ENCODE data around the gene EXOC3L2.

EXOC3L2 gene

GRCh38 chr19:45223879-45224278 is 21.3 kb downstream of the EXOC3L2 start:
- DNase-seq (ENCODE audit: low spot score): no peak
- Histone ChIP-seq H2AFZ (ENCODE audit: low read length) (no peak overlapping the region), H3K36me3 (replicated peaks in 1 of 2; ENCODE audit: control insufficient read depth in 2 of 2, insufficient read depth in 2 of 2, low read length in 2 of 2) (no peaks in the 10 kb centered on the region), H3K18ac (ENCODE audit: low read length) (no peak overlapping the region), H3K23ac (ENCODE audit: low read depth, low read length, poor library complexity) (no peak overlapping the region), H3K27me3 (ENCODE audit: control insufficient read depth in 3 of 3, insufficient read depth in 3 of 3, low read depth in 1 of 3, low read length in 3 of 3) (peaks cover 0 to 9% (median 0%) of the 10 kb centered on the region in 3 experiments), H3K14ac (ENCODE audit: low read length) (no peak overlapping the region), H4K8ac (ENCODE audit: low read depth, low read length) (no peak overlapping the region), H3K9ac (ENCODE audit: low read depth, low read length, poor library complexity) (no peak overlapping the region), H3K79me1 (ENCODE audit: low read depth, low read length) (no peaks in the 10 kb centered on the region), H2BK15ac (ENCODE audit: low read length) (no peak overlapping the region), H4K91ac (ENCODE audit: low read depth, low read length, poor library complexity) (no peak overlapping the region), H3K4me2 (ENCODE audit: insufficient read depth, low read length, poor library complexity, severe bottlenecking) (no peak overlapping the region), H2BK12ac (ENCODE audit: low read length) (no peak overlapping the region), H2BK120ac (ENCODE audit: low read depth, low read length) (no peak overlapping the region), H2BK5ac (ENCODE audit: low read length) (no peak overlapping the region), H3K4ac (ENCODE audit: low read length) (no peak overlapping the region), H2AK5ac (ENCODE audit: low read depth, low read length) (no peak overlapping the region), H3K4me1 (ENCODE audit: control insufficient read depth in 2 of 2, insufficient read depth in 1 of 2, low read depth in 1 of 2, low read length in 2 of 2) (no peaks in the 10 kb centered on the region), H3K9me3 (replicated peaks in 1 of 2; ENCODE audit: control insufficient read depth in 2 of 2, insufficient read depth in 1 of 2, low read depth in 1 of 2, low read length in 2 of 2) (no peaks in the 10 kb centered on the region), H3K27ac (replicated peaks; ENCODE audit: low read length) (no peak overlapping the region), H3K4me3 (ENCODE audit: low read length in 2 of 2) (no peak overlapping the region)
- no CpG with 5 or more reads among the region's 5 CpGs for WGBS, 2 donors (ENCODE audit: extremely low coverage in 2 of 2, insufficient read length in 2 of 2, insufficient replicate concordance in 1 of 2)

DNA sequence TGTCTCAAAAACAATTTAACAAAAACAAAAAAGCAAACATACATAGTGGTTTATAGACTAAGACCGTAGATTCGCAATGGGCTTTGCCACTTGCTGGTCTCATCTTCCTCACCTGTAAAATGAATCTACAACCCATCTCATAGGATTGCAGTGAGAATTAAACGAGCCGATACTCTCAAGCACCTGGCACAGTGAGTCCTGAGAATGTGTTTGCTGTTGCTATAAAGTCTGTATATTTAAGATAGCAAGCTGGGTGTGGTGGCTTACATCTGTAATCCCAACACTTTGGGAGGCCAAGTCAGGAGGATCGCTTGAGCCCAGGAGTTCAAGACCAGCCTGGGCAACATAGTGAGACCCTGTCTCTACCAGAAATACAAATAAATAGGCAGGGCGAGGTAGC is 22.5 kb downstream of the EXOC3L2 start:
- H3K23ac ChIP-seq (ENCODE audit: low read depth, low read length, poor library complexity): no peak overlapping the region
- H4K91ac ChIP-seq (ENCODE audit: low read depth, low read length, poor library complexity): no peak overlapping the region
- peaks cover 2 to 20% (median 7%) of the 10 kb centered on the region in 3 experiments for H3K27me3 ChIP-seq (ENCODE audit: control insufficient read depth in 3 of 3, insufficient read depth in 3 of 3, low read depth in 1 of 3, low read length in 3 of 3)

GRCh38 chr19:45218911-45219743 is 26.1 kb downstream of the EXOC3L2 start:
- H3K18ac ChIP-seq (ENCODE audit: low read length): no peak overlapping the region
- no peak overlapping the region for H2AFZ ChIP-seq (ENCODE audit: low read length)
- H2BK15ac ChIP-seq (ENCODE audit: low read length): no peak overlapping the region
- H3K9me3 ChIP-seq (replicated peaks in 1 of 2; ENCODE audit: control insufficient read depth in 2 of 2, insufficient read depth in 1 of 2, low read depth in 1 of 2, low read length in 2 of 2): peaks cover 0 to 2% of the 10 kb centered on the region in 2 donors
- H2BK12ac ChIP-seq (ENCODE audit: low read length): no peak overlapping the region
- WGBS, 2 donors (ENCODE audit: extremely low coverage in 2 of 2, insufficient read length in 2 of 2, insufficient replicate concordance in 1 of 2): no CpG with 5 or more reads among the region's 18 CpGs
- H3K4me2 ChIP-seq (ENCODE audit: insufficient read depth, low read length, poor library complexity, severe bottlenecking): no peak overlapping the region
- H3K23ac ChIP-seq (ENCODE audit: low read depth, low read length, poor library complexity): no peak overlapping the region
- DNase-seq (ENCODE audit: low spot score): no peak
- H4K8ac ChIP-seq (ENCODE audit: low read depth, low read length): no peak overlapping the region
- no peaks in the 10 kb centered on the region for H3K36me3 ChIP-seq (replicated peaks in 1 of 2; ENCODE audit: control insufficient read depth in 2 of 2, insufficient read depth in 2 of 2, low read length in 2 of 2)
- no peak overlapping the region for H3K9ac ChIP-seq (ENCODE audit: low read depth, low read length, poor library complexity)
- no peak overlapping the region for H4K91ac ChIP-seq (ENCODE audit: low read depth, low read length, poor library complexity)
- no peak overlapping the region for H2BK120ac ChIP-seq (ENCODE audit: low read depth, low read length)
- peaks cover 21 to 54% (median 23%) of the 10 kb centered on the region in 3 experiments for H3K27me3 ChIP-seq (ENCODE audit: control insufficient read depth in 3 of 3, insufficient read depth in 3 of 3, low read depth in 1 of 3, low read length in 3 of 3)
- no peak overlapping the region for H2BK5ac ChIP-seq (ENCODE audit: low read length)
- H3K4me1 ChIP-seq (ENCODE audit: control insufficient read depth in 2 of 2, insufficient read depth in 1 of 2, low read depth in 1 of 2, low read length in 2 of 2): peaks cover 3 to 5% of the 10 kb centered on the region in 2 donors
- H3K4me3 ChIP-seq (ENCODE audit: low read length in 2 of 2): no peak overlapping the region
- no peak overlapping the region for H3K4ac ChIP-seq (ENCODE audit: low read length)
- no peak overlapping the region for H3K27ac ChIP-seq (replicated peaks; ENCODE audit: low read length)
- no peak overlapping the region for H3K14ac ChIP-seq (ENCODE audit: low read length)
- H3K79me1 ChIP-seq (ENCODE audit: low read depth, low read length): no peaks in the 10 kb centered on the region
- H2AK5ac ChIP-seq (ENCODE audit: low read depth, low read length): no peak overlapping the region

More for the DNA sequence above, 22.5 kb downstream of the EXOC3L2 start:
- Histone ChIP-seq H3K4me1 (ENCODE audit: control insufficient read depth in 2 of 2, insufficient read depth in 1 of 2, low read depth in 1 of 2, low read length in 2 of 2) (no peaks in the 10 kb centered on the region), H3K14ac (ENCODE audit: low read length) (no peak overlapping the region), H3K18ac (ENCODE audit: low read length) (no peak overlapping the region), H3K9ac (ENCODE audit: low read depth, low read length, poor library complexity) (no peak overlapping the region), H2AFZ (ENCODE audit: low read length) (no peak overlapping the region), H3K9me3 (replicated peaks in 1 of 2; ENCODE audit: control insufficient read depth in 2 of 2, insufficient read depth in 1 of 2, low read depth in 1 of 2, low read length in 2 of 2) (no peaks in the 10 kb centered on the region), H2BK5ac (ENCODE audit: low read length) (no peak overlapping the region), H2BK15ac (ENCODE audit: low read length) (no peak overlapping the region), H2BK12ac (ENCODE audit: low read length) (no peak overlapping the region), H3K79me1 (ENCODE audit: low read depth, low read length) (no peaks in the 10 kb centered on the region), H3K4ac (ENCODE audit: low read length) (no peak overlapping the region), H3K4me2 (ENCODE audit: insufficient read depth, low read length, poor library complexity, severe bottlenecking) (no peak overlapping the region), H3K4me3 (ENCODE audit: low read length in 2 of 2) (no peak overlapping the region), H3K36me3 (replicated peaks in 1 of 2; ENCODE audit: control insufficient read depth in 2 of 2, insufficient read depth in 2 of 2, low read length in 2 of 2) (no peaks in the 10 kb centered on the region), H4K8ac (ENCODE audit: low read depth, low read length) (no peak overlapping the region), H2BK120ac (ENCODE audit: low read depth, low read length) (no peak overlapping the region), H2AK5ac (ENCODE audit: low read depth, low read length) (no peak overlapping the region), H3K27ac (replicated peaks; ENCODE audit: low read length) (no peak overlapping the region)
- WGBS, 2 donors (ENCODE audit: extremely low coverage in 2 of 2, insufficient read length in 2 of 2, insufficient replicate concordance in 1 of 2): no CpG with 5 or more reads among the region's 6 CpGs
- DNase-seq (ENCODE audit: low spot score): no peak

DNA sequence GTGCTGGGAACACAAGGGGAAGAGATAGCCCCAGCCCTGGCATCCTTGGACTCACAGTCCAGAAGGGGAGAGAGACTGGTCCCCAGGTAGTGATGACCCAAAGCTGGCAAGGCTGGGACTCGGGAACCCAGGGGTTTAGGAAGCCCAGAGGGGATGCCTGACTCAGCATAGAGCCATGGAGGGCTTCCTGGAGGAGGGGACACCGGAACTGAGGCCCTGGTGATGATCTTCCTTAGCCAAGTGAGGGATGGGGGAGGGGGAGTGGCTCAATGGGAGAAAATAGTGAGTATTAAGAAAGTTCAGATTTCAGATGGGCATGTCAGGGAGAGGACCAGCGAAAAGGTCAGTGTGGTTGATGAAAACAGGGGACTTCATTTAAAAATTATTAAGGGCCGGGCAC is 26.8 kb downstream of the EXOC3L2 start:
- H2BK15ac ChIP-seq (ENCODE audit: low read length): no peak overlapping the region
- H3K14ac ChIP-seq (ENCODE audit: low read length): no peak overlapping the region
- H3K27ac ChIP-seq (replicated peaks; ENCODE audit: low read length): no peak overlapping the region
- H2BK5ac ChIP-seq (ENCODE audit: low read length): no peak overlapping the region
- DNase-seq (ENCODE audit: low spot score): no peak
- H3K36me3 ChIP-seq (replicated peaks in 1 of 2; ENCODE audit: control insufficient read depth in 2 of 2, insufficient read depth in 2 of 2, low read length in 2 of 2): no peaks in the 10 kb centered on the region
- H2AK5ac ChIP-seq (ENCODE audit: low read depth, low read length): peak overlapping the region; percentile 56
- no CpG with 5 or more reads among the region's 4 CpGs for WGBS, 2 donors (ENCODE audit: extremely low coverage in 2 of 2, insufficient read length in 2 of 2, insufficient replicate concordance in 1 of 2)
- H3K9me3 ChIP-seq (replicated peaks in 1 of 2; ENCODE audit: control insufficient read depth in 2 of 2, insufficient read depth in 1 of 2, low read depth in 1 of 2, low read length in 2 of 2): peaks cover 0 to 2% of the 10 kb centered on the region in 2 donors
- no peak overlapping the region for H2BK12ac ChIP-seq (ENCODE audit: low read length)
- no peaks in the 10 kb centered on the region for H3K79me1 ChIP-seq (ENCODE audit: low read depth, low read length)
- H2BK120ac ChIP-seq (ENCODE audit: low read depth, low read length): no peak overlapping the region
- no peak overlapping the region for H3K18ac ChIP-seq (ENCODE audit: low read length)
- no peak overlapping the region for H3K4ac ChIP-seq (ENCODE audit: low read length)
- no peak overlapping the region for H4K8ac ChIP-seq (ENCODE audit: low read depth, low read length)
- no peak overlapping the region for H3K4me2 ChIP-seq (ENCODE audit: insufficient read depth, low read length, poor library complexity, severe bottlenecking)
- no peak overlapping the region for H4K91ac ChIP-seq (ENCODE audit: low read depth, low read length, poor library complexity)
- H3K4me3 ChIP-seq (ENCODE audit: low read length in 2 of 2): no peak overlapping the region
- H3K23ac ChIP-seq (ENCODE audit: low read depth, low read length, poor library complexity): no peak overlapping the region
- H2AFZ ChIP-seq (ENCODE audit: low read length): no peak overlapping the region
- peaks cover 21 to 55% (median 23%) of the 10 kb centered on the region in 3 experiments for H3K27me3 ChIP-seq (ENCODE audit: control insufficient read depth in 3 of 3, insufficient read depth in 3 of 3, low read depth in 1 of 3, low read length in 3 of 3)
- H3K9ac ChIP-seq (ENCODE audit: low read depth, low read length, poor library complexity): no peak overlapping the region
- peaks cover 3 to 5% of the 10 kb centered on the region in 2 donors for H3K4me1 ChIP-seq (ENCODE audit: control insufficient read depth in 2 of 2, insufficient read depth in 1 of 2, low read depth in 1 of 2, low read length in 2 of 2)
